GM18505 (cell line): Measurements from ENCODE around the gene ZFYVE21.

Experiments
- ATAC-seq: cut with Tn5 transposase; IDR thresholded peaks from one replicate; pipeline ENCODE4 v1.9.1; 2021; ENCODE audit not compliant: unreplicated experiment
- POLR2A ChIP-seq: IDR thresholded peaks from 4 replicates; pipeline ENCODE4 v1.6.1; 2011; ENCODE audit warnings: borderline replicate concordance; ENCODE audit not compliant: insufficient read depth, insufficient read length; ENCODE audit errors: extremely low read depth

ZFYVE21 gene

DNA sequence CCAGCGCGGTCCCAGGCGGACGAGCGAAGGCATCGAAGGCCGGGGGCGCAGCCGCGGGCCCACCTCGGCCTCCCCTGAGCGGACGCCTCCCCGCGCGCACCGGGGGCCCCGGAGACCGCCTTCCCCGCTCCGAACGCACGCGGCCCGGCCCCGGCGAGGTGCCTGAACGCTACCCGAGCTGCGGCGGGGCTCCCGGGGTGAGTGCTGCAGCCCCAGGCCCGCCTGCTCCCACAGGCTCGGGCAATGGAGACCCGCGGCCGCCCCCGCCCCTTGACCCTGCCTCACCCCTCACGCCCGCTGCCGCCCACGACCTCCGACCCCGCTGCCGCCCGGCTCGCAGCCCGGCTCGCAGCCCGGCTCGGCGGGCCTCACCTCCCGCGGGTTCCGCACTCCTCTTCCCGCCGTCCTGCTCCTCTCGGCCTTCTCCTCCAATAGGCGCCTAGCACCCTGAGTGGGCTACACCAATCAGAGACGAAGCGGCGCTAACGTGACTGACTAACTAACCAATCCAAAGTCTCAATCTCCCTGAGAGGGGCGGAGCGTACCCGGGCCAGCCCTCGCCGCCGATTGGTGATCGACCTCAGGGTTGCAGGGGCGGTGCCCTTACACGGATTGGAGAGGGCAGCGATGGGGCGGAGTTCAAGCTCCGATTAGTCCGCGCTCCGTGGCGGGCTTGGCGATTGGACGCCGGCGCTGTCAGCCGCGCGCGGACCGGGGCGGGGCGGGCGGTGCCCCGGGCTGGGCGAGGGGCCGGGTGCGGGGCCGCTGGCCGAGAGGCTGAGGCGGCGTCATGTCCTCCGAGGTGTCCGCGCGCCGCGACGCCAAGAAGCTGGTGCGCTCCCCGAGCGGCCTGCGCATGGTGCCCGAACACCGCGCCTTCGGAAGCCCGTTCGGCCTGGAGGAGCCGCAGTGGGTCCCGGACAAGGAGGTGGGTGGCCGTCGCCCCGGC is at the start of gene ZFYVE21, which contains the start of gene XRCC3:
Gene ZFYVE21 (plus strand): TSS at position 759 of the 949 bp plus-strand sequence. CDS start 32 bp downstream, at position 791.
Gene XRCC3 (minus strand): TSS at position 400 of the 949 bp plus-strand sequence. CDS start 4,364 bp downstream, outside the sequence.
- TF ChIP-seq POLR2A = peak; percentile 85
- peak; percentile 87 for ATAC-seq

DNA sequence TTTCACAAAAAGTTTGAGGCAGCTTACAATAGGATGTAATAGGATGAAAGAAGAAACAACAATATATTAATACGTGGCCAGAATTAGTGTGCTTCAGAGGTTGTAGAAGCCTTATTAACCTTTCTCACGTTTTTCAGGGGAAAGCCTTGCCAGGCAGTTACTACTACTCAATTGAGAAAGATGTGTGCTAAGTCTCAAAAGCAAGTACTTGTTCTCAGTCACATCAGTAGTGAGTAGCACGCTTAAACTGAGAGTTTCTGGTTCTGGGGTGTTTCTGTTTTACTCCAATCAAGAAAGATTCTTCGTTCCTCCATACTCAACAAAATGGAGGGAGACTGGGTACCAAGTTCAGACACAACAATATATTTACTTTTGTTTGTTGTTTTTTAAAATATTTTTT is 47.9 kb upstream of the ZFYVE21 start:
- TF ChIP-seq POLR2A = no peak
- ATAC-seq = no peak

DNA sequence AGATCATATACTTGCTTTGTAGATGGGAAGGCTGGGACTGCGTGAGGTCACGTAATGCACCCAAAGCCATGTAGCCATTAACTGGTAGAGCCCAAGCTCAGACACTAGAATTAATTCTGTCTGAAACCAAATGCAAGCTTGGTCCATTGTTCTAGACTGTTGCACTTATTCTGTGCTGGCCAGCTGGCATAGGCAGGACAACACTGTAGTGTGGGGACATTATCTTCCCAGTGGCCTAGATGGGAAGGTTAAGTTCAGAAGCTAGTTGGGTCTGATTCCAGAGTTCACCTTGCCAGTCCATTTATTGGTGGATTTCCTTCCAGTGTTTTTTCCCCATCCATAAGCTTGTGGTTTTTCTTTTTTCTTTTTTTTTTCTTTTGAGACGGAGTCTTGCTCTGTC is 47.5 kb upstream of the ZFYVE21 start:
- no peak for ATAC-seq
- TF ChIP-seq POLR2A = no peak

DNA sequence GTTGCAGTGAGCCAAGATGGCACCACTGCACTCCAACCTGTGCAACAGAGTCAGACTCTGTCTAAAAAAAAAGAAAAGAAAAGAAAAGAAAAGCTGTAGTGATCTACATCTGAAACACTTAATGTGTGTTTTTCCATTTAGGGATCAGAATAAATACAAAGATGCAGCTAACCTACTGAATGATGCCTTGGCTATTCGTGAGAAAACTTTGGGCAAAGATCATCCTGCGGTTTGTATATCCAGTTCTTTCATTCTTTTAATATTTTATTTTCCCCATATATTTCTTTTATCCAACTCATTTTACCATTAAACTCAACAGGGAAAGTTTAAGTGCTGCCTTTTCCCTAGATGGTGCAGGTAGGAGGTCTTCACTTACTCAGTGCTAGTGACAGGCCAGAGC is 46.2 kb upstream of the ZFYVE21 start:
- no peak for TF ChIP-seq POLR2A
- no peak for ATAC-seq

DNA sequence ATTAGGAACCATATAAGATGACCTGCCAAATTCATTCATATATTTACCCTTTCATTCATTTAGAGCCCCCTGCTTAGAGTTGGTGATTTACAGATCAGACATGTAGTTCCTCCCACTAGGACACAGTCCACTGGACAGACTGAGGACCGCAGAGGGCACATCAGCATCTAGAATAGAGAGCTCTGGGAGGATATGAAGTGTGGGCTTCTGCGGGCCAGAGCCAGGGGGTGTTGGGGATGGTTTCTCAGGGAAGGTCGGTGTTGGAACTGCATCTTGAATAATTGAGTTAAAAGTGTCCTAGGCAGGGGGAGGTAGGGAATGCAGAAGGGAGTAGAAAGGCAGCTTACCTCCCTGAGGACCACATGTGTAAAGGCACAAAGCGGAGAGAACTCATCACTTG is 43.7 kb upstream of the ZFYVE21 start:
- ATAC-seq = no peak
- no peak for TF ChIP-seq POLR2A

DNA sequence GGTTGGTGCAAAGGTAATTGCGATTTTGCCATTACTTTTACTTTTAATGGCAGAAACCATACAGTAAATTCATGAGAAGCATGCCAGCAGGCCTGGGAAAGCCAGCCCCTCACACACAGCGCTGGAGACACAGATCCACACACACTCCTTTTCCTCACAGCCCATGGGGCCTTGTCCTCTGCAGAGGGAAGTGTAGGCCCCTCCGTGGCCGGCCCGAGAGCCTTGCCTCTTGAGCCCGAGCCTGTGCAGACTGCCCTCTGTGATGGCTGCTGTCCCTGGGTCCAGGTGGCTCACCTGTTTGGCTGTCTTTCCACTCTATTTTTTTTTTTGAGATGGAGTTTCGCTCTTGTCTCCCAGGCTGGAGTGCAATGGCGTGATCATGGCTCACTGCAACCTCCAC is 39.7 kb upstream of the ZFYVE21 start:
- TF ChIP-seq POLR2A = no peak
- ATAC-seq = no peak

DNA sequence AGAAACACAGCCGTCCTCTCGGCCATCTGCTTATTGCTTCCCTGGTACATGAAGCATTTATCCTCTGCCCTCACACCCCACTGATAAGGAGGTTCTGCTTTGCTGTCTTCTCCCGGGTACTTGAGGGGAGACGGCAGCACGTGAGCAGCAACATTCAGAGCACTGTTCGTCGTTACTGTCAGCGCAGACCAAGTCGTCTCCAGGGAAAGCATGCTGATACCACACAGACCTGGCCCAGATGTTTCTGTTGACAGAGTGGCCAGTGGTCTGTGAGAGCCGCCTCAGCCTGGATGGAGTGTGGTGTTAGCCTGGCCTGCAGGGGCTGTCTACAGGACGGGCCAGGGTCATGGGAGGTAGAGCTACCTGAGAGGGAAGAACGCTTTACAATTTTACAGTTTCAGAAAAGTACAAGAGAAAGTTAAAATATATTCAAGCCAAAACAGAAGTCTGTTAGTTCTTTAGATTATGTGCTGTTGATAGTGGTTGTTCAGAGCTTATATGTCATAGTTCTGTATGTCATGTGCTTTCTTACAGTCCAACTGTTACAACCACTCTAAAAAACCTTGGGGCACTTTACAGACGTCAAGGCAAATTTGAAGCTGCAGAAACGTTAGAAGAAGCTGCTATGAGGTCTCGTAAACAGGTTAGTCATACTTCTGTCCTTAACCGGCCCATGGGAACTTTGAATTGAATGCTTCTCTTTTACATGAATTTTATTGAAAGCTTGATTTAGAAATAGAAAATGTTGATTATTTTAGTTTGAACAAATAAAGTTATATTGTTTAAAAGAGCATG is 38.5 kb upstream of the ZFYVE21 start:
- no peak for TF ChIP-seq POLR2A
- ATAC-seq = no peak

DNA sequence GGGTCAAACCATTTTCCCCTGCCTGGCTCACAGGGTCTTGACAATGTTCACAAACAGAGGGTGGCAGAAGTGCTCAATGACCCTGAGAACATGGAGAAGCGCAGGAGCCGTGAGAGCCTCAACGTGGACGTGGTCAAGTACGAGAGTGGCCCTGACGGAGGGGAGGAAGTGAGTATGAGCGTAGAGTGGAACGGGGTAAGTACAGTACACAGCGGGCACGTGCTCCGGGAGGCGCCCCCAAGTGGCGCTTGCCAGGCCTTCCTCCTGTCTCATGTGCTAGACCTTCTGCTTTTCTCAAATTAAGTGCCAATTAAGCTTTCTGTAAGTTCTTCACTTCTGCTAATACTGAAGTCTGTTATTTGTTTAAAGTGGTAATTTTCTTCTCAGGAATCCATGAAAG is 36.3 kb upstream of the ZFYVE21 start:
- no peak for TF ChIP-seq POLR2A
- ATAC-seq = no peak

DNA sequence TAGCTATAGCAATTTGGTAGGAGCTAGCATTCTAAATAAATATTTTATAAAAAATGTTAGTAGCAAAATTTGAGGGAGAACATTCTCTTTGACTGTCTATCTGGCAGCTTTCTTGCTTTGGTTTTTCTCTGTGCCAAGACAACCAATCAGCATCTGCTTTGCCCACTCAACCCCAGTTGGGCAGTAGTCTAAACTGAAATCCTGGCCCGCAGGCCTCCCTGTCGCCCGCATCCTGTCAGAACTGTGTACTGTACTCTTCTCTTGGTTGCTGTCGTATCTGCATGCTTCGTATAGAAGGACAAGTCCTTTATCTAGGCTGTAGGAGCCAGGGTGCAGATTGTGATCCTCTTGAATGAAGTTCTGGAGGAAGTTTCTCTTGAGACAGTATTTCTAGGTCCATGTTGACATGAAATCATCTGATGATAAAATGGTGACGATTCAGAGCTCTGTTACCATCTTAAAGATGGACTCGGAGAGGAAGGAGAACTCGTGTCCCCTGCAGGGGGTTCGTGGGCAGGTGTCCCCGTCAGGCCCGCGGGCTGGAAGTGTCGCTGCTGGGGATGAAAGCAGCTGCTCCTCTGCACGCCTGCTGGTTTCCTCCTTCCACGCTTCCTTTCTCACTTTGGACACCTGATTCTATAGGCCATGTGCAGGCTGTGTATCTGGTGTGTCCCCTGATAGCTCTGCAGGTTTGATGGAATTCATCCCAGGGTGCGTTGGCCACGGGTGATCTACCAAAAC is 34.9 kb upstream of the ZFYVE21 start:
- TF ChIP-seq POLR2A = no peak
- no peak for ATAC-seq

DNA sequence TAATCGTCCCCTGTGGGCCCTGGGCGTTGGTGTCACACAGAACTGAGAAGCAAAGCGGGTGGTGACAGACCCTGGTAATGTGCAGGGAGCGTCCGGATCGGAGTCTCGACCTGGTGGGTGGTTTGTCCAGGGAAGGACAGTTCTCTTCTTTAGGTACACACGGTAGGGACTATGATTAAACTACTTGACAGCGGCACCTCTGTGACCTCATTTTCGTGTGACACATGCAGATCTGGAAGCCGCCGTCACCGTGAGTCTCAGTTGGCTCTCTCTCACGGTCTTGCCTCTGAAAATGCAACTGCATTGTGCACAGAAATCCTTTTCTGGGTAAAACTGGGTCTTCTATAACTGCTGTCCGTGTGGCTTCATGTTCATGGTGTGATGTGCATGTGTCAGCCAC is 32.5 kb upstream of the ZFYVE21 start:
- no peak for TF ChIP-seq POLR2A
- ATAC-seq = no peak

DNA sequence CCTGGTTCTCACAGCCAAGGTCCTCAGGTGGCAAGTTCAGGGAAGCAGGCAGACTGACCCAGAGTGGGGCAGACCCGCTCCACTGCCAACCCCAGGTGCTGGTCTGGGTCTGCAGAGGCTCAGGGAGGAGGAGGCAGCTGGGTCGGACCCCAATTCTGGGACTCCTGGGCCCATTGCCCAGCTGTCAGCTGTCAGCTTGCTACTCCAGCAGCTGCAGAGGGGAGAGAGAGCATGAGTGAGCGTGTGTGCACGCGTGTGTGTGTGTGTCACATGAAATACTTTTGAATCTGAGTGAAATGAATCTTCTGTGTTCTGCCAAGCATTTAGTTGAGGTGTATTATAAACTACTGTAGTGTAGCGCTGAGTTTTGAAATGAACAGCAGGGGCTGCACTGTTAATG is 31.1 kb upstream of the ZFYVE21 start:
- ATAC-seq = no peak
- no peak for TF ChIP-seq POLR2A

DNA sequence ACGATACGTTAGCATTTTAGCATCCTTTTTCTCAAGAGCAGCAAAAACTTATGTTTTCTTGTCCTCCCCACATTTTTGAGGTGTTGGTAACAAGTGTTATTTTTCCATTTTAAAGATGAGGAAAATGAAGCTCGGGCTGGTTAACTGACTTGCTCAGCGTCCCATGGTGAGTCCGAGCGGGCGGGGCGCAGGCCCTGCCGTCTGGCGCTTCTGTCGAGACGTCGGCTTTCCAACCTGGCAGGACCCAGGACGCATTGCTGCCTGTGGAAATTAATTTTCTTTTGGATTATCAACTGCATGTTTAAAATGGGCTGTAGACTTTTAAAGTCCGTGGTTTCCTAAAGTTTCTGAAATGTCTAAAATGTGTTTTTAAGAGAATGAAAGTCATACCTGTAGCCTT is 30.7 kb upstream of the ZFYVE21 start:
- ATAC-seq = no peak
- no peak for TF ChIP-seq POLR2A
